ENCODE measurements around the gene SPI1.

SPI1 gene

DNA sequence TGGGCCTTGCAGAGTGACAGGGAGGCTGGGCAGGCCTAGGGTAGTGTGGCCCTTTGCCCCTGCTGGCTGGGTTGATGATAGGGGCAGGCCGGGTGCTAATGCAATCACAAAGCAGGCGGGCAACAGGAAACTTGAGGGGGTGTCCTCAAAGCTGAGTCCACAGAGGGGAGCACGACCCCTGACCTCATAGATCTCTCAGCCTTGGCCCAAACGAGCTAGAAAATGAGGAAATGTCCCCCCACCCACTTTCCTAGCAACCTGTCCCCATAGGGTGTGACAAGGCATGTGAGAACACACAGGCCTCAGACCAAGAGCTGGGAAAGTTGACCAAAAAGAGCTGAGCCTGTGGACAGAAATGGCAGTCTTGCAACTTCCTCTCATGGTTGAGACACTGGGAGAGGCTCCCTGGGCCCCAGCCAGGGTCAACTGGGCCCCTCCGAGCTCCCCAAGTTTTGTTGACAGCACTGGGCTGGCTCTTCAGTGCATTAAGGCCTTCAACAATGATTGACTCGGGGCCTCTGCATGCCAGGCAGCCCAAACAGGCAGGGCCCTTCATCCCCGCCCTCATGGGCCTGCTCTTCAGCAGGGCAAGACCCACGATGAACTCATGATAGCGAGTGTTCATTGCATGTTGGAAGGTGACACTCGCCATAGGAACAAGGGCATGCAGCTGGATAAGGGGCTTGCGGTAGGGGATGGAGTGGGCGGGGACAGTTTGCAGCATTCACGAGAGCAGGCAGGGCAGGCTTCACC is 9.8 kb upstream of the SPI1 start:
- no peak for DNase-seq

DNA sequence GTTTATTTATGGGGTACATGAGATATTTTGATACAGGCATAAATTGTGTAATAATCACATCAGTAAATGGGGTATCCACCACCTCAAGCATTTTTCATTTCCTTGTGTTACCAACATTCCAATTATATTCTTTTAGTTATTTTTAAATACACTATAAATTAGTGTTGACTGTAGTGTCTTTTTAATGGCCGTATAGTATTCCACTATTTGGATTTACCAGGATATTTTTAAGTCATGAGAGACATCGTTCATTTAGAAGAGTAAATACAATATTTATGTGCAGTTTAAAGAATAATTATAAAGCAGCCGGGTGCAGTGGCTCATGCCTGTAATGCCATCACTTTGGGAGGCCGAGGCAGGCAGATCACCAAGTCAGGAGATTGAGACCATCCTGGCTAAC is 6.2 kb upstream of the SPI1 start:
- no peak for DNase-seq

DNA sequence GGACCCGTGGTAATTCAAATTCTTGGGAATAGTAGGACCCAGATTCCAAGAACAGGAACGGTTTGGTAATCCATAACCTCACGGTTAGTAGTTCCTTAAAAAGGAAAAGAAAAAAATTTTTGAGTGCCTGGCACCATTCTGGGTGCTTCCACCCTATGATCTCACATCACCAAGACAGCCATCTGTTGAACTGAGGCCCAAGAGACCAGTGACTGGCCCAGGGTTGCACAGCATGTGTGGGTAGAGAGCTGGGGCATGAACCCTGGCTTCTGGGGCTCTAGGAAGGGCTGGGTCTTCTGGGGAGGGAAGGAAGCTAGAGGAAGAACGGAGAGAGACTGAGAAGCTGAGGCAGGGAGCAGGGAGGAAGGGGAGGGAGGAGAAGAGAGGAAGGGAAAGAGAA is 4.7 kb upstream of the SPI1 start:
- no peak for DNase-seq

DNA sequence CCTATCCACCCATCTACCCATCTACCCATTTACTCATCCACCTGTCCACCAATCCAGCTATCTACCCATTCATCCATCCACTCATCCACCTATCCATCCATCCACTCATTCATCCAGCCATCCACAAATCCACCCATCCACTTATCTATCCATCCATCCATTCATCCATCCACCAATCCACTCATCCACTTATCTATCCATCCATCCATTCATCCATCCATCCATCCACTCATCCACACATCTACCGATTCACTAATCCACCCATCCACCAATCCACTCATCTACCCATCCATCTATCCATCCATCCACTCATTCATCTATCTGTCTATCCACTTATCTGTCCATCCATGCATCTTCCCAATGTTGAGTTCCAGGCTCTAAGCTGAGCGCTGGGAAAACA is 1.7 kb upstream of the SPI1 start:
- DNase-seq, result no peak

DNA sequence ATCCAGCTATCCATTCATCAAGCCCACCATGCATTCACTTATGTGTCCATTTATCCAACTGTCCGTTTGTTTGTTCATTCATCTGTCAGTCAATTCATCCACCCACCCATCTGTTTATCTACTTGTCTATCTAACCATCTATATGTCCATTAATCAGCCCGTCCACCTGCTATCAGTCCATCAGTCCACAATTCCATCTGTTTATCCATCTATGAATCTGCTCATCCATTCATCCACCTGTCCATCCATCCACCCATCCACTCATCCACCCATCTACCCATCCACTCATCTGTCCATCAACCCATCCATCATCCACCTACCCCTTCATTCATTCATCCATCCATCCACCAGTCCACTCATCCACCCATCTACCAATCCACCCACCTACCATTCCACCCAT is 970 bp upstream of the SPI1 start:
- DNase-seq, result no peak

DNA sequence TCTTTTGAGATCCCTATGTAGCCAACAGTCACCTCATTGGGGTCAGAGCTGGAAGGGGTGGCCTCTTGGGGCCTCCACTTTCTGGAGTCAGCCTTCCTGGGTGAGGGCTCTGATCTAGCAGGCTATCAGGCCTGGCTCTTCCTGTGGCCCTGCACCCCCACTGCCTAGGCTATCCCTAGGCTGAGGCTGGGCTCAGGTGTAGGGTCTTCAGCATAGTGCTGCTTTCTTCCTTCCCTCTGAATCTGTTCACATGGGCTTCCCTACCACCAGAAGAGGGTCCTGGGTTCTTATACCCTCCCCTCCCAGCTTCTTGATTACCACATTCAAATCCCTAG is 456 bp upstream of the SPI1 start:
- DNase-seq, result no peak

DNA sequence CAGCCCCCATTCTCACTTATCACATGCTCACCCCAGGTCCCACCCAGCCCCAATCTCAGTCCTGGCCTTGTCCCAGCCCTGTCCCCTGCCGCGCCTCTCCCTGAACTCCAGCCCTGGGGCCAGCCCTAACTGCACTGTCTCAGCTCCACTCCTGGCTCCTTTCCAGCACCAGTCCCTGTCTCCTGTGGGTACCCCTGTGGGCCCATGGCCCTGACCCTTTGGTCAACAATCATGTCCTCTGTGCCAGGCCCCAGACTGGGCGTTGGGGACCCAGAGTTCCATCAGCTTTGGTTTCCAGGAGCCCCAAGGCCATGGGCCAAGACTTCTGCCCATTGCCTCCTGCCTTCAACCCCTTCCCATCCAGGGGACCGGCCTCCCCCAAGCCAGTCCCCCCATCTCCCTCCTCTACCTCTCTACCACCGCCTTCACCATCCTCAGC is 757 bp downstream of the SPI1 start:
- DNase-seq, result no peak

DNA sequence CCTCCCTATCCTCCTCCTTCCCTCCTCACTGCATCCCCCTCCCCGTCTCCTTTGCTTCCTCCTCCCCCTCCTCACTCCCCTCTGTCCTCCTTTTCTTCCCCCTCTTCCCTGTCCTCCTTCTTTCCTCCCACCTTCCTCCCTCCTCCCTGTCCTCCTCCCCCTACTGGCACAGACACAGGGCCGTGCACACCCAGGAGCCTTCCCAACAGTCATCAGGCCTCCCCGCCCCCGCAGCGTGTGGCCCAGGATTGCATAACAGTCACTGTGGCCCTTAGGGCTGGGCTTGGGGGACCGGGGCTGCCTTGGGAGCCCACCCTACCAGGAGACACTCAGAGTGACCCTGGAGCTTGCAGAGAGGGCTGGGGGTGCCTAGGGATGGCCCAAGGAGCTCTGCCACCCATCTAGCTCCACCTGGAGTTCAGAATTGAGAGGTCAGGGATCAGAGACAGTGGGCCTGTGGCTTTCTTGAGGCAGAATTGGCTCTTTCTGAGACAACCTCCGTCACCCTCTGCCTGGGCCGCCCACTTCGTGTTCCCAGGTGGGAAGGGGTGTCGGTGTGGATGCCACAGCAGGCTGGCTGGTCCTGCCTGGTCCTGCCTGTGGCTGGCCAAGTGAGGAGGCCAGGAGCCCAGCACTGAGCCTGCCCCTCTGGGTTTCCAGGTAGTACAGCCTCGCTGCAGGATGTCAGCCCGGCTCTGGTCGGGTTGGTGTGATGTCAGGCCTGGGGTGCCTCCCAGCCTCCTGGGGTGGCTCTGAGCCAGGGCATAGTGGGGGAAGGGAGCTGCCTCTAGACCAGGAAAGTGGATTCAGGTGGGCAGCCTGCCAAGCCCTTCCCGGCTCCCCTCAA is 1.6 kb downstream of the SPI1 start:
- DNase-seq, result no peak

DNA sequence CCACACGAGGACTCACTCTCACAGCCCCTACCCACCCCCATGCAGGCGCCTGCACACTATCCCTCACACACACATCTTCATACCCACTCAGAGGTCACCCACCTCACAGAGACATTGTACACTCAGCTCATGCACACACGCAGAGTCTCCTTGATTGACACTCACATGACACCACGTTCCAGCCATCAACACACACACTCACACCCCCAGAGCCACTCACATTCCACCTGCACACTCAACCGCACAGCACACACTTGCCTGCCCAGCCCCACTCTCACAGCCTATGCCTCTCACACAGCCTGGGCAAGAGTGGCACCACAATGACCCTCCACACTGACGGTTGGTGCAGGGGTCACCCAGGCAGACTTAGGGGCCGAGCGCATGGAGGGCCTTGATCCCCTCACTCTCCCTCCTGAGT is 2.2 kb downstream of the SPI1 start:
- no peak for DNase-seq

DNA sequence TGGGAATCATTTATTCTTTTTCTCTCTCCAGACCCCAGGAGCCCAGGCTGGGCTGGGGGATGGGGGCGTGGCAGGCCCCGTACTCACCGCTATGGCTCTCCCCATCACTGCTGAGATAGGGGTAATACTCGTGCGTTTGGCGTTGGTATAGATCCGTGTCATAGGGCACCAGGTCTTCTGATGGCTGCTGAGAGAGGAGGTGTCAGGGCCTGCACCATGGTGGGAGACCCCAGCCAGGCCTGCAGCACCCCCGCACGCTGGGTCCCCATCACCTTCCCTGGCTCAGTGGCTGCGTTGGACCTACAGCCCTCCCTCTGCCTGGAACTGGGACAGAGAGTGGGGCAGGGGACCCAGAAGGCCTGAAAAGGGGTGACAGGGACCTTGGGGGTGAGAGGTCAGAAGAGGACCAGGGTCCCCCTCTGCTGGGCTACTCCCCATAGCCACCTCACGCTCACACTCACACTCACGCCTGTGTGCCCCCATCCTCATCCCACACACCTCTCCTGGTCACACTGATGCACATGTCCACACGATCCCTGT is 2.7 kb downstream of the SPI1 start:
- DNase-seq, result no peak

DNA sequence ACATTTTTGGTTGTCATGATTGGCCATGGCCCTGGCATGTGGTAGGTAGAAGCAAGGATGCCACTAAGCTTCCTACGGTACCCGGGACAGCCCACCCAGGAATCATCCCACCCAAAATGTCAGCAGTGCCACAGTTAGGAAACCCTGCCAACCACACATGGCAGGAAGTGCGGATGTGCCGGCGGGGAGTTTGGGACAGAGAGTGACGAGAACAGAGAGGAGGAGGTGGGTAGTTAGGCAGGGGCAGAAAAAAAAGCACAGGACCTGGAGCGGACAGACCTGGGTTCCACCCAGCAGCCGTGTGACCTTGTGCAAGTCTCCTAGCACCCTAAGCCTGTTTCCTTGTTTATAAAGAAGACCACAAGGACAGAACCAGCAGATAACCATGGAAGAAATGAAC is 3.3 kb downstream of the SPI1 start:
- no peak for DNase-seq

DNA sequence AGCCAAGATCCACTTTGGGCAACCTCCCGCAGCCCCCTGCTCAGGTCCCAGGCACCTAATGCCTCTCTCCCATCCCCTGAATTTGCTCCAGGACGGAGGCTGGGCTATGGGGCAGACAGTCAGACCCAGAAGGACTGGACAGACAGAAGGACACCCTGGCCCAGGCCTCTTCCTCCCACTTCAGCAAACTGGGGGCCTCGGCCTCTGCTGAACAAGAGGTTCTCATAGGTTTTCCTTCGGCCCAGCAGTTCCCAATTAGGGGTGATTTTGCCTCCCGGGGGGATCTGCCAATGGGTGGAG is 3.7 kb downstream of the SPI1 start:
- DNase-seq, result no peak

DNA sequence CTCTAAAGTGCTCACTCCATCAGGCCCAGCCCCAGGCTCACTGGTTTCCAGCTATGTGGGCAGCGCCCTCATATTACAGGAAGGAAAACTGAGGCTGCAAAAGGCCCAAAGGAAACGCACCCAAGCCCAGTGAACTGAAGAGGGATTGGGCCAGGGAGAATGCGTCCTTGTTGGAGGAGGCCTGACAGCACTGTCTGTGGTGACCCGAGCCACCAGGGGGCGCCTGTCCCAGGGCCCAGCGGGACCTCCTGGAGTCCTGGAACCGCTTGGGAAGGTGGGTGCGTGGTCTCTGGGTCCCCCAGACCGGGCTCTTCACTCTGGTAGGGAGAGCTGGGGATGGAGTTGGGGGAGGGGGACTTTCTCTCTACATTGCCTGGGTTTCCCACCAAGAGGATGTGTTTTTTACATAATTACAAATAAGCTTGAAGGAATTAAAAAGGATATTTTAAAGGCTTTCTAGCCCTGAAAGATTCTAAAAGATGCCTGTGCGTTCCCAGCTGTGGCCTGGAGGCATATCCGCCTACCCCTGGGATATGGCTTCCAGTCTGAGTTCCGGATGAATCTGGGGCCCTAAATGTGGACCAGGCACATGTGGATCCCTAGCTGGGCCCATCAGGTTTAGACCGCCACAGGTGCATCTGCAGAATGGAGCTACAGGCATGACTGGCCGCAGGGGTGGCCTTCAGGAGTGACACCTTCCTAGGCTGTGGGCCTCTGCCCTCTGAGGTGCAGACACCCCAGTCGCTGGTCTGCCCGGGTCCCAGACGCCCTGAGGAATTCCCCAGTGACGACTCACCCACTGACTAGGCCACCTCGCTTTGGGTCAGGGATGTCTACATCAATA is 4.2 kb downstream of the SPI1 start:
- DNase-seq, result peak; percentile 87

DNA sequence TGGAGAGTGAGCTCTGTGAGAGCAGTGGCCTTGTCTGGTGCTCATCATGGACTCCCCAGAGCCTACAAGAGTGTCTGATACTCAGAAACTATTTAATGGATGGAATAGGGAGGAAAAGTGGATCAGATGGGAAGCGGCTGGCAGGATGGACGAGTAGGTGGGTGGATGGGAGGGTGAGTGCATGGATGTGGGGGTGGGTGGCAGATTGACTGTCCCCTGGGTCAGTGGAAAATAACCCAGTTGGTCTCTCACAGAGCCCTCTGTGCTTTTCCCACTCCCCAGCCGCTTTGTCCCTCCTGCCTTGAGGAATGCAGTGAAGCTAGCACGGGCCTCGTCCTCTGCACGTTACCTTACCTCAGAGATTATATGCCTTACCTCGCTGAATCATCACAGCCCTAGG is 5.9 kb downstream of the SPI1 start:
- DNase-seq, result no peak

DNA sequence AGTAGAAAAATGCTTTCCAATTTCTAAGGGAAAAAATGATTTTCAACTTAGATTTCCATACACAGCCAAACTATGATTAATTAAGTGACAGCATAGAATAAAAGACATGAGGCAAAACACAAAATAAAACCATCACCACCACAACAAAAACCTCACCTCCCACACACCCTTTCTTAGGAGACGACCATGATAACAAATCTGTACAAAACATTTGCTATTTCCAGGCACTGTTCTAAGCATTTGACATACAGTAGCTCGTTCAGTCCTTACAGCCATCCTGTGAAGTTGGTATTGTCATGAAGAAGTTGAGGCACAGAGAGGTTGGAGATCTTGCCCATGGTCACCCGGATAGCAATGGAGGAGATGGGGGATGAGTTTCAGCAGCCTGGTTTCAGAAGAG is 8.7 kb downstream of the SPI1 start:
- DNase-seq, result no peak

DNA sequence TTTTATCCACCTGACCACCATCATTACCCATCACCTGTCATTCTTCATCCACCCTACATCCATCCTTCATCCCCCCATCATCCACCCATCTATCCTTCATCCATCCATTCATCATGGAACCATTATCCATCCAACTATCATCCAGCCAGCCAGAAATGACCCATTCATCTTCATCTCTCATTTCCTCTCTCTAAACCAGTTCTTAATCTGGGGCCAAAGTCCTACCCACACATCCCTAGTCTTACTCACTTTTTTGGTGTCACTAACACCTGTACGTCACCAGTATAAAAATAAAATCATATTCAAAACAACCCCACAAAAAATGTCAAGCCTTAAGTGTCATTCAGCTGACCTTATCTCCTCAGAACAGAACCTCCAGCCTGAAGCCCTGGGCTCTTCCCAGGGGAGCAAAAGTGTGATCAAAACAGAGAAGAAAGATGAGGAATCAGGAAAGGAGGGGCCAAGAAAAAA is 12.3 kb downstream of the SPI1 start:
- DNase-seq, result no peak

DNA sequence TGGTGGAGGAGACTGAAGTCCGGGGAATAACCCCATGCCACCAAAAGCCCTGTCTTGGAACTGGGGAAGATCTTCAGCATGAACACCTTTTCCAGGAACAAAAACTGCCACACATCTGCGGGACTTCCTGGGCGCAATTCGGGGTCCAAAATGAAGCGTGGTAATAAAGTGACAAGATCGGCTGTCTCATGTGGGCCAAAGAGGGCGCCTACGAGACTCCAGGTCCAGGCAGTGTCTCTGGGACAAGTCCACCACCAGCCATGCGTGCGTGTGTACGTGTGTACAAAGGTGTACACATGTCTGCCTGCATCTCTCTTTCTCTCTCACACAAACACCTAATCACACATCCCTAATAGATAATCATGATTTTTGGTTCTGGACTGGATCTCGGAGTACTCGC is 16.9 kb downstream of the SPI1 start:
- DNase-seq, result no peak

DNA sequence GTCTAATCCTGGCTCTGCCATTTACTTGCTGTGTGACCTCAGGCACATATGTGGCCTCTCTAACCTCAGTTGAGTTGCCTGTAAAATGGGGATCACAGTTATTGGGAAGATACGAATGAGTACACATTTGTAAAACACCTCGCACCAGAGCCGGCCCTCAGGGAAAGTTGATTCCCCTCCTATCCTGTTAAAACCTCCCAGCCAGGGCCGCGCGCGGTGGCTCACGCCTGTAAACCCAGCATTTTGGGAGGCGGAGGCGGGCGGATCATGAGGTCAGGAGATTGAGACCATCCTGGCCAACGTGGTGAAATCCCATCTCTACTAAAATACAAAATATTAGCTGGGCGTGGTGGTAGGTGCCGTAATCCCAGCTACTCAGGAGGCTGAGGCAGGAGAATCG is 18.0 kb downstream of the SPI1 start:
- no peak for DNase-seq

DNA sequence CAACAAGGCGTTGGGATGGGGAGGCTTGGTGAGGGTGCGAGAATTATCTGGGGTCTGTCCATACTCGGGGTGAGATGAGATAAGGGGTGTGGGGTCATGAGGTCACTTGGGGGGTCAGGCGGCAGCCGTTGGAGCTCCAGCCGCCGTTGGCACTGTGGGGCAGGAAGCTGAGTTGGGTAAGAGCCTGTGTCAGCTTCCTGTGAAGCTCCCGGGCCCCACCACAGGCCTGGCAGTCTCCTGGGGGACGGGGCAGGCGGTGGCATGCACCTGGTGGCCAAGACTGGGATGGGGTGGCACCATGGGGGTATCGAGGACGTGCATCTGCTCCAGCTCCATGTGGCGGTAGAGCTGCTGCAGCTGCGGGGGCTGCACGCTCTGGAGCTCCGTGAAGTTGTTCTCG is 18.8 kb downstream of the SPI1 start:
- DNase-seq, result peak; percentile 45

DNA sequence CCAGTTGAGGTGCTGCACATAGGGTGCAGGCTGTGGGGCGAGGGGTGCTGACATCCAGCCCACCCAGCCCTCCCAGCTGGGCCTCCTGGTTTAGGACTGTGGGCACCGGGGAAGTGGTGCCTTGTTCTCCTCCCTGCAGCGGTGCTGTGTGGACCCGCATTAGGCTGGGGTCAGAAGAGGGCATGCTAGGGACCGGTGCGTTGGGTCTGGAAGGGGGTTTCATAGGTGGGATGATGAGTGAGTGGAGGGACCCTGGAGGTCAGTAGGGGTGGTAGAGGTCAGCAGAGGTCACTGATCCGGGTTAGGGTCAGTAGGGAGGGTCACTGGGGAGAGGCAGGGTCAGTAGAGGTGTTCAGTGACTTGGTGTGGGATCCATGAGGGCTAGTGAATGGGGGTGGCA is 19.2 kb downstream of the SPI1 start:
- DNase-seq, result no peak

DNA sequence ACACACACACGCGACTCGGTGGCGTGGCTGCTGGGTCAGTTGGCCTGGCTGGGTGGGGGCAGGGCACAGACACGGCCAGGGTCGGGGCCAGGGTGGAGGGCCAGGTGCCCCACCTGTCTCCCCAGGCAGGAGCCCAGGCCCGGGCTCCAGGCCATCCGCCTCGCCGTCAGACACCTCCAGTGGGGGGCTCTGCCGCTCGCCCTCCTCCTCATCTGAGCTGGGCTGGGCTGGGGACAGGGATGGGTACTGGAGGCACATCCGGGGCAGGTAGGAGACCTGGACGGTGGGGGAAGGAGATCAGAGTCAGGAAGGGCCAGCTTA is 19.7 kb downstream of the SPI1 start:
- DNase-seq, result no peak

DNA sequence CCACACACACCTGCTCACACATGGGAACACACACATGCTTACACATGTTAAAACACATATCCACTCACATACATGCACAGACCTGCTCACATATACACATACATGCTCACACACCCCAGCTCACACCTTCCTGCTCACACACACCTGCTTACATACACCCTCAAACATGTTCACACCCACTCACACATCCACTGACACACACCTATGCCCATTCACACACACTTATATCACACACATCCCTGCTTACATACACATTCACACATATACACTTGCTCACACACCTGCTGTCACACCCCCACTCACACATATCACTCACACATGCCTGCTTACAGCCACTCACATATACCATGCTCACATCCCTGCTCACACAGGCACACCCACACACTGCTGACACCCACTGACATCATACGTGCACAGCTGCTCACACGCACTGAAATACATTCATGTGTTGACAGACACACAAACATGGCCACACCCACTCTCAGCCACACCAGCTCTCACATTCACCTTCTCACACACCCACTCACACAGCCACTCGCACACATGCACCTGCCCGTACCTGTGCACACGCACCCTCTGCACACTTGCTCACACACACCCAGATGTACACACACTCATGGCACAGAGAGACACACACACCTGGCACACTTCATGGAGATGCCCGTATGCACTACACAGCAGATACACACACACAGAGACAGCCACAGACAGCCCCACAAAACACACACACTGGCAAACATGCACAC is 20.2 kb downstream of the SPI1 start:
- DNase-seq, result no peak

DNA sequence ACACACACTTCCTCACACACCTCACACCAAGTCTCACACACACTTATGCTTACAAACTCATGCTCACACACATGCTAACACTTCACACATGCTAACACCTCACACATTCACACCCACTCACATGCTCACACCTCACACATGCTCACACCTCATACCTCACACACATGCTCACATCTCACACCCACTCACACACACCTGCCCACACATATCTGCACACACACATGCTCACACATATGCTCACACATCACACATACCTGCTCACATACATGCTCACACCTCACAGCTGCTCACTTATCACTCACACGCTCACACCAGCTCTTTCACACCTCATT is 21.4 kb downstream of the SPI1 start:
- DNase-seq, result no peak
